ENCODE measurements around the gene ARHGAP40. TPM values are rescaled to one million over a fixed set of nuclear protein-coding genes. Genes with fewer than 3 reads are reported as not detected.

Gene ARHGAP40
- total RNA-seq: not detected

DNA sequence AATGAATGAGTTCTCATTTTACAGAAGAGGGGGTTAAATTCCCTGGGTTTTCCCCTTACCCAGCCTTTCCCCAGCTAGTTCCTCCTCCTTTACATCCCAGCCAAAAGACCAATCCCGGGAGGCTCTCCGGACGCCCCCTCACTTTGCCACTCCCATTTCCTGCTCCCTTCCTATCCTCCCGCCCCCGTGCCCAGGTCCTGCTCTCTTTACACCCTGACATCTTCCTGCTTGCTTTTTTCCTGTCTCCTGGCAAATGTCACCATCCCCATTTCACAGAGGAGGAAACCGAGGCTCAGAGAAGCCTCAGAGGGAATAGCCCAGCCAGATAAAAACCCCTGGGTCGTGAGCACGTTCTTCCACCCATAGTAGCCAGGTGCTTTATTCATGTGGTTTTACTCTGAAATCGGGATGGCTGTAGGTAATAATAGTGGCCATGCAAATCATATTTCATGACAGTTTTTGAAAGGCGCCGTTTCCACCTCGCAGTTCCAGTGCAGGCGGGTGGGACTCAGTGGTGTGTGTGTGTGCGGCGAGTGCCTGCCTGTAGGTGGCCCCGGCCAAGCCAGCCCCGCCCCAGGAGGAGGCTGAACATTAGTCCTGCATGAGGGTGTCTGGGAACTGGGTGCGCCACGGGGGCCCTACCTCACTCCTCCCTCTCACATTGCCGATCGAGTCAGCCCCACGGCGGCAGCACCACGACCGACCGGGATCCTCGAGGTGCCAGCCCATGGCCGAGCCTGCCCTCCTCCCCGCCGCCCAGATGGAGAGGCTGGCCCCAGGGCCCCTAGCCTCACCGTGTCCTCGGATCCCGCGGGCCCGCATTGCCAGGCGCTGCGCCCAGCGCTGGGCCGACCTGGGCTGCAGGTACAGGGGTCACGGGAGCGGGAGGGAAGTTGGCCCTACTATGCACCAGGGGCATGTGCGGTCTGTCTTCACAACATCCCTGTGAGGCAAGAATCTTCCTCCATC, at the start of gene ARHGAP40:
TSS of gene ARHGAP40 (plus strand) at position 594 of the 969 bp plus-strand sequence.
- ATAC-seq: no peak
- TF ChIP-seq POLR2AphosphoS5 (IDR thresholded peaks at IDR 0.05) (no peak), EP300 (IDR thresholded peaks at IDR 0.05) (no peak), POLR2A (IDR thresholded peaks at IDR 0.05) (no peak)
- TF ChIP-seq, protein P1, sequence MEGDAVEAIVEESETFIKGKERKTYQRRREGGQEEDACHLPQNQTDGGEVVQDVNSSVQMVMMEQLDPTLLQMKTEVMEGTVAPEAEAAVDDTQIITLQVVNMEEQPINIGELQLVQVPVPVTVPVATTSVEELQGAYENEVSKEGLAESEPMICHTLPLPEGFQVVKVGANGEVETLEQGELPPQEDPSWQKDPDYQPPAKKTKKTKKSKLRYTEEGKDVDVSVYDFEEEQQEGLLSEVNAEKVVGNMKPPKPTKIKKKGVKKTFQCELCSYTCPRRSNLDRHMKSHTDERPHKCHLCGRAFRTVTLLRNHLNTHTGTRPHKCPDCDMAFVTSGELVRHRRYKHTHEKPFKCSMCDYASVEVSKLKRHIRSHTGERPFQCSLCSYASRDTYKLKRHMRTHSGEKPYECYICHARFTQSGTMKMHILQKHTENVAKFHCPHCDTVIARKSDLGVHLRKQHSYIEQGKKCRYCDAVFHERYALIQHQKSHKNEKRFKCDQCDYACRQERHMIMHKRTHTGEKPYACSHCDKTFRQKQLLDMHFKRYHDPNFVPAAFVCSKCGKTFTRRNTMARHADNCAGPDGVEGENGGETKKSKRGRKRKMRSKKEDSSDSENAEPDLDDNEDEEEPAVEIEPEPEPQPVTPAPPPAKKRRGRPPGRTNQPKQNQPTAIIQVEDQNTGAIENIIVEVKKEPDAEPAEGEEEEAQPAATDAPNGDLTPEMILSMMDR (IDR thresholded peaks at IDR 0.05): no peak
- no peaks in the 10 kb centered on the region for H3K36me3 ChIP-seq
- no peaks in the 10 kb centered on the region for H3K9me3 ChIP-seq
- no peak within 1 kb of the TSS for H3K4me3 ChIP-seq
- WGBS, 2 donors (ENCODE audit: low coverage in 1 of 2): 3 to 7% methylated on average over 8 to 9 of the region's 42 CpGs
- peaks cover 64% of the 10 kb centered on the region for H3K27me3 ChIP-seq
- no peak within 1 kb of the TSS for H3K27ac ChIP-seq
- peaks cover 0 to 5% (median 0%) of the 10 kb centered on the region in 3 donors for H3K4me1 ChIP-seq

DNA sequence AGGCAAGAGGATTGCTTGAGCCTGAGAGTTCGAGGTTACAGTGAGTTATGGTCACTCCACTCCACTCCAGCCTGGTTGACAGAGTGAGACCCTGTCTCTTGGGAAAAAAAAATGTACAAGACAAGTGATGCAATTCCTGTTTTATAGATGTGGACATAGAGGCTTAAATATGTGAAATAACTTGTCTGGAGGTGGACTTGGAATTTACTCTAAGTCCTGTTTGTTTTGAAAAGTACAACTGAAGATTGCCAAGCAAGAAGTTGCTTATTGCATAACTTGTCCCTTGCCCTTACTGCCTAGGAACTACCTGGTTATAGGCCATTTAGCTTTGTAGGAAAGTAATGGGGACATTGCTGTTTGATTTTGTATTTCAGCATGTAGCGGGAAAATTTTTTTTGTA, 46.6 kb upstream of the ARHGAP40 start:
- H3K27me3 ChIP-seq: no peaks in the 10 kb centered on the region
- H3K27ac ChIP-seq: no peak overlapping the region
- WGBS, 2 donors (ENCODE audit: low coverage in 1 of 2): 100% methylated on average over 1 to 2 of the region's 2 CpGs
- no peak overlapping the region for H3K4me3 ChIP-seq
- no peaks in the 10 kb centered on the region for H3K9me3 ChIP-seq
- H3K36me3 ChIP-seq: peaks cover 4 to 100% of the 10 kb centered on the region in 2 donors
- TF ChIP-seq POLR2AphosphoS5 (IDR thresholded peaks at IDR 0.05): no peak
- TF ChIP-seq EP300 (IDR thresholded peaks at IDR 0.05): no peak
- TF ChIP-seq, protein P1 (IDR thresholded peaks at IDR 0.05): no peak
- no peak for TF ChIP-seq POLR2A (IDR thresholded peaks at IDR 0.05)
- no peak for ATAC-seq
- H3K4me1 ChIP-seq: no peaks in the 10 kb centered on the region

DNA sequence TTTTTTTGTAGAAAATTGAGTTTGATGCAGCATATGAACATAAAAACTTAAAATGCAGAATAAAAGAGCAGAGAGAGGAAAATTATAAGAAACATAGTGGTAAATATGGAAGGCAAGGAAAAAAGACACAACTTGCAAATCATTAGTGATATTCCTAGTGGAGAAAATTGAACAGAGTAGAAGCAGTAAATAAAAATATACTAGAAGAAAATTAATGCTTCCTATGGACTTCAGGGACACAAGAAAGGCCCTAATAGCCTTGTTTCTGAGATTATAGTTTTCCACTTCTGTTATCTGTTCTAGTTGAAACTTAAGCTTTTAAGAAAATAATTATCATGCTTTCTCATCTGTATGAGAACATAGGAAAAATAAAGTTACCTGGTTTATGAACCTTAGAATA, 46.2 kb upstream of the ARHGAP40 start:
- no peaks in the 10 kb centered on the region for H3K4me1 ChIP-seq
- no peak for ATAC-seq

DNA sequence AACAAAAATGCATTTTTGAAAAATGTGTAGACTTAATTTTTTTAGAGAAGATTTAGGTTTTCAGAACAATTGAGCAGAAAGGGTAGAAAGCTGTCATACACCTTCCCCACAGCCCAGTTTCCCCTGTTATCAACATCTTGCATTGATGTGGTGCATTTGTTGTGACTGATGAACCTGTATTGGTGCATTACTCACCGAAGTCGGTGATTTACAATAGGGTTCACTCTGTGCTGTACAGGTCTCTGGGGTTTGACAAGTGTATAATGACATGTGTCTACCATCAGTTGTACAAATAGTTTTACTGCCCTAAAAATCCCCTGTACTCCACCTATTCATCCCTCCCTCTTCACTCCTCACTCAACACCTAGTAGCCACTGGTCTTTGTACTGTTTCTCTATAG, 44.4 kb upstream of the ARHGAP40 start:
- H3K4me3 ChIP-seq: no peak overlapping the region
- H3K27me3 ChIP-seq: no peaks in the 10 kb centered on the region
- H3K27ac ChIP-seq: no peak overlapping the region
- WGBS, 2 donors (ENCODE audit: low coverage in 1 of 2): 100% methylated on average over 2 of the region's 2 CpGs
- no peak for TF ChIP-seq POLR2AphosphoS5 (IDR thresholded peaks at IDR 0.05)
- TF ChIP-seq POLR2A (IDR thresholded peaks at IDR 0.05): no peak
- TF ChIP-seq, protein P1 (IDR thresholded peaks at IDR 0.05): no peak
- no peak for TF ChIP-seq EP300 (IDR thresholded peaks at IDR 0.05)
- ATAC-seq: no peak
- H3K4me1 ChIP-seq: no peaks in the 10 kb centered on the region
- peaks cover 0 to 100% of the 10 kb centered on the region in 2 donors for H3K36me3 ChIP-seq
- H3K9me3 ChIP-seq: no peaks in the 10 kb centered on the region

More for the DNA sequence above, 46.2 kb upstream of the ARHGAP40 start:
- Histone ChIP-seq H3K27me3 (no peaks in the 10 kb centered on the region), H3K27ac (no peak overlapping the region), H3K9me3 (no peaks in the 10 kb centered on the region), H3K4me3 (no peak overlapping the region), H3K36me3 (peaks cover 4 to 100% of the 10 kb centered on the region in 2 donors)
- TF ChIP-seq, protein P1 (IDR thresholded peaks at IDR 0.05): no peak
- TF ChIP-seq POLR2A (IDR thresholded peaks at IDR 0.05) (no peak), EP300 (IDR thresholded peaks at IDR 0.05) (no peak), POLR2AphosphoS5 (IDR thresholded peaks at IDR 0.05) (no peak)
